ENCODE data around the gene CCDC85C.
"Not testable (repeated sequence)": the region's sequence is repeated elsewhere in the genome, so short reads cannot be mapped to it uniquely, and the experiment has no call there.

GRCh38 chr14:99642771-99643170 lies 38.8 kb upstream of the CCDC85C start:
- not testable (repeated sequence) for TF ChIP-seq CTCF (IDR thresholded peaks at IDR 0.05); ZFX (IDR thresholded peaks at IDR 0.05; ENCODE audit: borderline replicate concordance)
